Activated CD8-positive, alpha-beta memory T cell treated with anti-CD3 and anti-CD28 coated beads, Interleukin-2, amount 50 U/mL, for 1 hour (primary cell): Measurements from ENCODE around the gene APOL2.
"Not testable (repeated sequence)": the region's sequence is repeated elsewhere in the genome, so short reads cannot be mapped to it uniquely, and the experiment has no call there.

Source experiments
- DNase-seq: peaks from one replicate; pipeline ENCODE4 v3.0.0-alpha.2; 2020; ENCODE audit errors: extremely low read depth

The APOL2 gene, protein sequence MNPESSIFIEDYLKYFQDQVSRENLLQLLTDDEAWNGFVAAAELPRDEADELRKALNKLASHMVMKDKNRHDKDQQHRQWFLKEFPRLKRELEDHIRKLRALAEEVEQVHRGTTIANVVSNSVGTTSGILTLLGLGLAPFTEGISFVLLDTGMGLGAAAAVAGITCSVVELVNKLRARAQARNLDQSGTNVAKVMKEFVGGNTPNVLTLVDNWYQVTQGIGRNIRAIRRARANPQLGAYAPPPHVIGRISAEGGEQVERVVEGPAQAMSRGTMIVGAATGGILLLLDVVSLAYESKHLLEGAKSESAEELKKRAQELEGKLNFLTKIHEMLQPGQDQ

DNA sequence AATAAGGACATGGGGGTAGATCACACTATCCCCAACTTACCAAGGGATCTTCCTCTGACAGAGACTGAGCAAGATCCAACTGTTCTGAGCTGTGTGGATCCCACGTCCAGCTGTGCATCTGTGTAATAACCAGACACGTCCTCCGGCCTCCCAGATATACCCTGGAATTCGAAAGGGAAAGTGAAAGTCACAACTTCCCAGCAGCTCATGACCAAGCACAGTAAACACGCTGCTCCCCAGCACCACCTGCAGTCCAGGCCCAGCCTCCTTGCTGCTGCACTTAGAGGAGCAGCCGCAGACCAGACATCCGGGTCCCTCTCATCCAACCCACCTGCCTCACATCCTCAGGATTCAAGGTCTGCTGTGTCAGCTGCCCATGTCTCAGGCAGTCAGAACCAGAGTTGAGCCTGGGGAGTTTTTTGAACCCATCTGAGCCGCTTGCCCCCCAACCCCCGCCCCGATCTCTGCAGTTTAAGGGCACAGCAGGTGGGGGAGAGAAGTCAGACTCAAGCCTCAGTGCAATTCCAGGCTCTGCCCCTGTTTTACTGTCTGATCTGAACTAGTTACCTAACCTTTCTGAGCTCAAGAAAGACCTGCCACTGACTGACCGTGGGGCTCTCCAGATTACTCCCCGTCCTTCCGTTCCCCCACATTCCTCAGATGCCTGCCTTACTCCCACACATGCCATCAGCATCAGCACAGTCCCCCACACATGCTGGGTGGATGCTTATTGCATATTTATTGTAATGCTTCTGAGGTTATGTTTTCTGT, at the start of gene APOL2:
TSS of gene APOL2 (minus strand) at position 127 of the 771 bp plus-strand sequence. CDS start 6,365 bp downstream, outside the sequence.
- peak; percentile 65 for DNase-seq

DNA sequence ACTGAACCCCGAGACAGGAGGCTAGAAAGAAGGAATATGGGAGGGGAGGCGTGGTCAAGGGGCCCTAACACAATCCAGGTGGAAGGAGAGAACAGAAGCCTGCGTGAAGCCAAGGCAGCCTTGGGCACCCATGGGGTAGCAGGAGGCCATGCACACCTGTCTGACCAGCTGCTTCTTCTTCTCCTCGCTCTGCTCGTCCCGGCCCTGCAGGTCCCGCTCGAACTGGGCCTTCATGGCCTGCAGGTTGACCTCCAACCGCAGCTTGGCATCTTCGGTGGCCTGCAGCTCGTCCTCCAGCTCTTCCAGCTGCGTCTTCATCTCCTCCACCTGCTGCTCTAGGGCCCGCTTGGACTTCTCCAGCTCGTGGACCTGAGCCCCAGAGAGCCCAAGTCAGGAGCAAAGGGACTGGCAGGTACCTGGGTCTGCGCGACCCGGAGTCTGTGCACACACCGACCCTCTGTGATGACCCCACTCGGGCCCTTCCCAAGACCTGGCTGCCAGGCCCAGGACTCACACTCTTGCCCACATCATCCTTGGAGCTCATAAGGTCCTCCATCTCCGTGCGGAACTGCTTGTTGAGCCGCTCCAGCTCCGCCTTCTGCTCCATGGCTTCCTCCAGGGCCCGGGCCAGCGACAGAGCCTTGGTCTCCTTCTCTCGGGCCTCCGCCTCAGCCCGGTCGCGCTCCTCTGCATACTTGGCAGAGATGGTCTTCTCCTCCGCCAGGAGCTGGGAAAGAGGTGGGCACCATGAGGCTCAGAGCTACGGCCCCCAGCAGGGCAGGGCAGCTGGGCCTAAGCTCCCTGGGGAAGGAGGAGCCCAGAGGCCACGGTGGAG, 49.5 kb upstream of the APOL2 start:
- no peak for DNase-seq

- no peak for DNase-seq
Measured at GRCh38 chr22:36287881-36288515, 48.7 kb upstream of the APOL2 start.

GRCh38 chr22:36286096-36286957, 47.0 kb upstream of the APOL2 start:
- no peak for DNase-seq

- no peak for DNase-seq
Measured at GRCh38 chr22:36285545-36285944, 46.2 kb upstream of the APOL2 start.

- no peak for DNase-seq
Measured at GRCh38 chr22:36285017-36285416, 45.7 kb upstream of the APOL2 start.

DNA sequence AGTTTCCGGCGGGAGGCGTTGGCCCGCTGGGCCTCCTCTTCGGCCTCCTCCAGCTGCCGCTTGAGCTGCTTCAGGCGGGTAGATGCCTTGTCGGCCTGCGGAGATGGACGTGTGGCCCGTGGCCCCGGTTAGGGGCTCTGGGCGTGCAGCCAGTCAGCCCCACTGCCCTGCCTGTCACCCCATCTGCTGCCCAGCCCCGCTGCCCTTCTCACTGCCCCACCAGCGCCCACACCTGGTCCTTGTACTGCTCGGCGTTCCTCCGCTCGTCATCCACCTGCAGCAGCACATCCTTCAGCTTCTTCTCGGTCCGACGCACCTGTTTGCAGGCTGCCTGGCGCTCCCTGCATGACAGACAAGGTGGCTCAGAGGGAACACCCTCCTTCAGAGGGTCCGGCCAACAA, 44.8 kb upstream of the APOL2 start:
- no peak for DNase-seq

DNA sequence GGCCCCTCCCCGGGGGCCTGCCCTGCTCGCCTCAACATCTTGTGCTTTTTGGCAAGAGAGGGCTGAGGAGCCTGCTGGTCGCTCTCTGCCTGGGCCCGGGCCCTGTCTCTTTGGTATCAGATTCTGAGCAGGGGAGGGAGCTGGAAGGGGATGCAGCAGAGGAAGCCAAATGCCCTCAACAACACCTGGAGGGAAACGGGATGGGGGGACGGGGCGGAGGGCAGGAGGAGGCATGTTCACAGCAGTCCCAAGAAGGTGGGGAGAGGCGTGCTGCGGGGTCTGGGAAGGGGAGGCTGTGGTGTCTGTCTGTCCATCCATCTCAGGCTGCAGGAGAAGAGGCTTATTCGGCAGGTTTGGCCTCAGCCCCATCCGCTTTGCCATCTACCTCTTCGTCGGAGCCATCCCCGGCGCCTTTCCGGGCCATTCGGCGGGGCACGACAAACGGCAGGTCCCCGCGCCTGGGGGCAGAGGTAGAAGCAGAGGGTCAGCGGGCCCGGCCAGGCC, 43.1 kb upstream of the APOL2 start:
- DNase-seq = no peak

DNA sequence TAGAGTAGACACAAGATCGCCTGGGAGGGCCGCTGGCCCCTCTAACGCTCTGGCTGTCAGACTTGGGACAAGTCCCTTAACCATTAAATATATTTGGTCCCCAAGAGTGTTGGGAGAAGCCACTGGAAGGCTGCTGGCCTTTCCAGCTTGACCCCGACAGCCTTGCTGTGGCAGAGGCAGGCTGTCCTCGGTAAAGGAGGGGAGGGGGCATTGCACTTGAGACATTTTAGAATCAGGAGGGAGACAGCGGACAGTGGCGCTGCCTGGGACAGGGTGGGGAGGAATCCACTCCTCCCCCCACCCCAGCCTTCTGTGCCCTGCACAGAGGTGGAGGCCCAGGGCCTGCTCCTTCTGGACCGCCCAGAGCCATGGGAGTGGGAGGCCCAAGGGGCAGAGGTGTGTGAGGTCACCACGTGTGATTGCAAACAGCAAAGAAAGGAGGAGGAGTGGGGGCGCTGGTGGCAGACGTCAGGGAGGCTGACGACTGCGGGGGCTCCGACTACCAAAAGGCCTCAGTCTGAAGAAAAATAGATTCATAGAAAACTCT, 42.5 kb upstream of the APOL2 start:
- DNase-seq = no peak

DNA sequence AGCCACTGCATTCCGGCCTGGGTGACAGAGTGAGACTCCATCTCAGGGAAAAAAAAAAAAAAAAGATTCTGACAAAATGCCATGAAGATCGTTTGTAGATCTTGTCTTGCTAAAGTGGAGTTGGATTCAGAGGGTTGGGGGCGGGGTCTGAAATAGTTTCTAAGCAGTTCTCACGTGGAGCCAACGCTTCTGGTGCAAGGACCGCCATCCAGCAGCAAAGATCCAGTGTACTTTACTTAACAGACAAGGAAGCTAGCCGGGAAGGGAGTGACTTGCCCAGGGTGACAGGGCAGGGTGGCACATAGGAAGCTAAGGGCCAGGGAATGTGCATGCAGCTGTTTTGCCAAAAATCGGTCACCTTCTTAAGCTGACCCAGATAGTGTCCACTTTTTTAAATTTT, 41.1 kb upstream of the APOL2 start:
- DNase-seq = no peak

- DNase-seq = no peak
Measured at GRCh38 chr22:36279219-36279666, 39.9 kb upstream of the APOL2 start.

DNA sequence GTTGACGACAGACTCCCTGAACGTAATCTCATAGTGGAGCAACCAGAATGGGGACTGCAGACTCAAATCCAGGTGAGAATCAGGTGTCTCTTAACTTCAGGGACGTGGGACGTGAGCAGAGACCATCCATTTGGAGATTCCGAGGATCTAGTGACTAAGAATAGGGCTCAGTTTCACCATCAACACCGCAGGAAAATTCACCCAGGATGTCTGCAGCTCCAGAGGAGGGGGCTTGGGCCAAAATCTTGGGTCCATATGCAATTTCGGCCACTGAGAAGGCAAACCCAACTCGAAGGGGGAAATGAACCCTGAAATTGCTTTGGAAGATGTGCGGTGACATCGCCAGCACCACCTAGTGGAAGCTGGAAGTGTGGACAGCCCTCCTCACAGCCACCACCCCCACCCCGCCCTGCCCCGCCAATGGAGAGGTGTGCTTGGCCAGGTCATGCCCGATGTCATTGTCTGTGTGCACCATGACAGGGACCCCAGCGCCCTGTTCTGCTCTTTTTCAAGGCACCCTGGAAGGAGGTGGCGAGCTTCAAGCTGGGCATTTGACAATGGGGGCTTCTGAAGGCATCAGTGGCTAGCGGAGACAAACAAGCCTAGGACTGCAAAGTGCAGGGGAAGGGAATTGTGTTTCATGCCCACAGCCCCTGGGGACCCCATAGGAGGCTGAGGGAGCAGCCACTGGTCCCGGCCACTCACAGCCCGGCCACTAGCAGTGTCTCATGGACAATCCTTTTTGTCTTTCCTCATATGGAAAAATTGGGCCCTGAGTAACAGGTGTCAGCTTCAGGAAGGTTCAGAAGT, 38.4 kb upstream of the APOL2 start:
- peak; percentile 18 for DNase-seq

DNA sequence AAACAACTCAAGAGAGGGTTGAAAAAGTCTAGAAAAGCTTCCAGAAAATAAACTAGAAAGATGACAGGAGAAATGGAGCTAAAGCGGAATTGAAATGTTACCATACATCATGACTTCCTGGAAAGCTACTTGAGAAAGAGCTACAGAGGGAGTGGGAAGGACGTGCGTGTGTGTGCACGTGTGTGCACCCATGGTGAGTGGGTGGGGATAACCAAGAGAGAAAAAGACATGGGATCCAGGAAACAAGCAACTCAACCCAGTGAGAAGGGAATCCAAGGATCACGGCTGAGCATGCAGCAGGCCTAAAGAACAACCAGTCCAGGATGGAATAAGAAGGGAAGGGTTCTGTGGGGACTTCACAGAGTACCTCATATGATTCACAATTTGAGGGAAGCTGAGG, 35.2 kb upstream of the APOL2 start:
- no peak for DNase-seq

GRCh38 chr22:36271951-36272350, 32.6 kb upstream of the APOL2 start:
- not testable (repeated sequence) for DNase-seq

GRCh38 chr22:36271231-36271630, 31.9 kb upstream of the APOL2 start:
- not testable (repeated sequence) for DNase-seq

GRCh38 chr22:36267896-36268485, 28.7 kb upstream of the APOL2 start:
- no peak for DNase-seq

DNA sequence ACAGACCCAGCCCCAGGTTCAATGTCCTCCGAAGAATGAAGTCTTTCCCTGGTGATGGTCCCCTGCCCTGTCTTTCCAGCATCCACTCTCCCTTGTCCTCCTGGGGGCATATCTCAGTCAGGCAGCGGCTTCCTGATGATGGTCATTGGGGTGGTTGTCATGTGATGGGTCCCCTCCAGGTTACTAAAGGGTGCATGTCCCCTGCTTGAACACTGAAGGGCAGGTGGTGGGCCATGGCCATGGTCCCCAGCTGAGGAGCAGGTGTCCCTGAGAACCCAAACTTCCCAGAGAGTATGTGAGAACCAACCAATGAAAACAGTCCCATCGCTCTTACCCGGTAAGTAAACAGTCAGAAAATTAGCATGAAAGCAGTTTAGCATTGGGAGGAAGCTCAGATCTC, 27.7 kb upstream of the APOL2 start:
- no peak for DNase-seq

- not testable (repeated sequence) for DNase-seq
Measured at GRCh38 chr22:36263886-36264664, 24.7 kb upstream of the APOL2 start.
